ENCODE measurements around the gene ORC3.
"Not testable (repeated sequence)": the region's sequence is repeated elsewhere in the genome, so short reads cannot be mapped to it uniquely, and the experiment has no call there.

Gene ORC3

GRCh38 chr6:87606199-87606598, 16.3 kb downstream of the ORC3 start:
- no peak for DNase-seq

DNA sequence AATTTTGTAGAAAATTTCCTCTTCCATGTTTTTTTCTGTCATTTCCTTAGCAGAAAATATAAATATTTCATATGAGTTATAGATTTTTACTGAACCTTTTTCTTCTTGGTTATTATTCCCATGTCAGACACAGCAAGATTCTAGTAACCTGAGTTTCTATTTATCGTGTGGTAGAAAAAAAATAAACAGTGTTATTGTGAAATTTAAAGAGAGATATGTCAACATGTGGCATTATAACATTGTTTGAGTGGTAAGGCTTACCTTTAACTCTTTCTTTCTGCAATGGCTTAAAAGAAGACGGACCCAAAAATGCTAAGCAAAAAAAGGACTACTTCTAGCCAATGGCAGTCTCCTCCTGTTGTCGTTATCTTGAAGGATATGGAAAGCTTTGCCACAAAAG, 18.9 kb downstream of the ORC3 start:
- no peak for DNase-seq

GRCh38 chr6:87613018-87613417, 23.1 kb downstream of the ORC3 start:
- not testable (repeated sequence) for DNase-seq

DNA sequence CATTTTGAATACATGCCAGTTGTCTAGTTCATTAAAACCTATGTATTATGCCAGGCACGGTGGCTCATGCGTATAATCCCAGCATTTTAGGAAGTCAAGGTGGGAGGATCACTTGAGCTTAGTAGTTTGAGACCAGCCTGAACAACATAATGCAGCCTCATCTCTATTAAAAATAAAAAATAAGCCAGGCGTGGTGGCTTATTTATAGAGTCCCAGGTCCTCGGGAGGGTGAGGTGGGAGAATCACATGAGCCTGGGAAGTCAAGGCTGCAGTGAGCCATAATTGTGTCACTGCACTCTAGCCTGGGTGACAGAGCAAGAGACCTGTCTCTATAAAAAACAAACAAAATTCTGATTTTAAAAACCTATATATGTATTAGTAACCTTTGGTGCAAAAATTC, 27.5 kb downstream of the ORC3 start:
- no peak for DNase-seq

DNA sequence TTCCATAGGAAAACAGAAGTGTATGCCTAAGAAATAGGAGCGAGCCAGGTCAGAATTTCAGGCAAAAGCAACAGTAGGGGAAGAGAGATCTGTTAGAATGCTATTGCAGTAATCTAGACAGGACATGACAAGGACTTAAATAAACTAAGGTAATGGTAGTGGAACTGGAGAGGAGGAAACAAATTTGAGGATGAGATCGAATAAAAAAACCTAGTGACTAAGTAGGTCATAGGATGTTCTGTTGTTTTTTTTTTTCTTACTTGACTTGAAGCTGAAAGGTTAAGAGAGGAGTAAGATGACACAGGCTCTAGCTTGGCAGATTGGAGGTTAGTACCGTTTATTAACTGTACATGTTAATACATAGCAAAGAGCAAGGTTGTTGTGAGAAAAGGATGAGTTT, 28.6 kb downstream of the ORC3 start:
- DNase-seq: no peak

DNA sequence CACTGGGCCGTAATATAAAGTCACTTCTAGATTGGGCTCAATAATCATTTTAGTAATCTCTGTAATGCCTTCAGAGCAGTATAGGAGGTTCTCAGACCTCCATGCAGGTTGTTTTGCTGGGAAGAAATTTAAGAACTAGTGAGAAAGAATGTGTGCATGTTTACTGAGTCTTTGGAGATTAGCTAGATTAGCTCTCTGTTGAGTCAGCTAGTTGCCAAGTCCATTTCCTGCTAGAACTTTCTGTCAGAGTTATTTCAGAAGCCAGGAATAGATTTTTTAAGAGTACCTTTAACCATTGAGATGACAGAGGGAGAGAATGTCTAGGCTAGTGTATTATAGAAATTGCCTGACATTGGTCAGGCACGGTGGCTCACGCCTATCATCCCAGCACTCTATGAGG, 33.3 kb downstream of the ORC3 start:
- DNase-seq: no peak

GRCh38 chr6:87628424-87628823, 38.5 kb downstream of the ORC3 start:
- no peak for DNase-seq

DNA sequence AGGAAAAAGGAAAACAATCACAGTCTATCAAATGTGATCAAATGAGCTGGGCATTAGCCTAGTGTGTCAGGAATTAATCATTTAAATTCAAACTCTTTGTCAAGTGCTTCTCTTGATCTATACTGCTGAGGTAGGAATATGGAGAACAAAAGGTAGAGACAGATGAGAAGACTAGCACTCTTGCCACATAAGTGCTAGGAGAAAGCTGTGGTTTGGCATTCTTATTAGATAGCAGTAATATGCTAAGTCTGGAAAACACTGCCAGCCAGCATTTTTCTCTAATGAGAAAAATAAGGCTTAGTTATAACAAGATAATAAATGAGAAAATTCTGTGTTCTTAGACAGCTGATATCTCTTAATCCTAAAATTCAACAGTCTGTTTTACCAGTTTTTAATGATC, 38.9 kb downstream of the ORC3 start:
- DNase-seq: no peak

DNA sequence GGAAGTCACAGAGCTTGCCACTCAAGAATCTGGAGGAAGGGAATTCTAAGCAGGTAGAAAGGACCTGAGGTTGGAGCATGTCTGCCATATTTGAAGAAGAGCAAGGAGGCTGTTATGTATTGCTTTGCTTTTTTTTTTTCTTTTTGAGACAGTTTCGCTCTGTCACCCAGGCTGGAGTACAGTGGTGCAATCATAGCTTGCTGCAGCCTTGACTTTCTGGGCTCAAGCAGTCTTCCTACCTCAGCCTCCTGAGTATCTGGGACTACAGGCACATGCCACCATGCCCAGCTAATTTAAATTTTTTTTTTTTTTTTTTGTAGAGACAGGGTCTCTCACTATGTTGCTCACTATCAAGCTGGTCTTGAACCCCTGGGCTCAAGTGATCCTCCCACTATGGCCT, 40.8 kb downstream of the ORC3 start:
- DNase-seq: no peak

DNA sequence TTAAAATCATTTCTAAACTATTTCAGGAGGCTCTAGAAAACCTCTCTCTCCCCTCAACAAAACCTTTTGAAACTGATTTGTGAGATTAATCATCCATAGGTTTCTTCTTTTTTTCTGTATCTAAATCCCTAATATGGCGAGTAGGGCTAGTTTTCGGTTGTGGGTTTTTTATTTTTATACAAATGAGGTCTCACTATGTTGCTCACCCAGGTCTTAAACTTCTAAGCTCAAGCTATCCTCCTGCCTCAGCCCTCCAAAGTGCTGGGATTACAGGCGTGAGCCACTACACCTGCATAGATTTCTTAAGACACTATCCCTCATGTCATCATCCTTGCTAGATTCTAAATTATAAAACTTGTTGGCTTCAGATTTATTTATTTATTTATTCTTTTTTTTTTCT, 43.9 kb downstream of the ORC3 start:
- DNase-seq: no peak

DNA sequence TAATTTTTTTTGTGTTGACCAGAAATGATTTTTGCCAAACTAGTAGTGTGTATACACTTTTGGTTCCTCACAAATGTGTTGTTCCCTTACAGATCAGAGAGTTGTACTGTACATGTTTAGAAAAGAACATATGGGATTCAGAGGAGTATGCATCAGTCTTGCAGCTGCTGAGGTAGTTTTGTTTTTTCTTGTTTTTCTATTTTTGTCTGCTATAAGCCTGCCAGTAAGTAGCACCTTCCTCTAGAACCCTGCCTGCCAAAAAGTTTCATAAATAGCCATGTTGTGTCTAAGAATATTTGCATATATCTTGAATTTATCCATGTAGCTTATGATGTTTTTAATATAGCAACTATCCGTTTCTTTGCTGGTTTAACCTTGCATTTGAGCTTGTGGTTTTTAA, 46.4 kb downstream of the ORC3 start:
- DNase-seq: no peak

DNA sequence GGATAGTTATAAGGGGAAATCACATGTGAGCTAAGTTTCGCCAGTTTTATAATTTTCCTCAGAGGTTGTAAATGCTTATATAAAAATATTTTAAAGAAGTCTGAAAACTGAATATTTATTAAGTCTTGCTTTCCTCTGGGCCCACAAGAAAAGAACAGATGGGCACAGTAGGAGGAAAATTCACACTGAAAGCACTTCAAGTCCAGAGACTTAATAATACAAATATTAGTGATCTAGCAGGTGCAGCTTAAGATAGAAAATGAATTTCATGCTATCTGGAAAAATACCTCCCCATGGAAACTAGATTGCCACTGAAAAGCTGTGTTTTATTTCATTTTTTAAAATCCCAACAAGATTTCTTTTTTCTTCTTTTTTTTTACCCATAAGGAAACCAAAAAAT, 47.2 kb downstream of the ORC3 start:
- DNase-seq: no peak

GRCh38 chr6:87639373-87639772, 49.4 kb downstream of the ORC3 start:
- DNase-seq: no peak

DNA sequence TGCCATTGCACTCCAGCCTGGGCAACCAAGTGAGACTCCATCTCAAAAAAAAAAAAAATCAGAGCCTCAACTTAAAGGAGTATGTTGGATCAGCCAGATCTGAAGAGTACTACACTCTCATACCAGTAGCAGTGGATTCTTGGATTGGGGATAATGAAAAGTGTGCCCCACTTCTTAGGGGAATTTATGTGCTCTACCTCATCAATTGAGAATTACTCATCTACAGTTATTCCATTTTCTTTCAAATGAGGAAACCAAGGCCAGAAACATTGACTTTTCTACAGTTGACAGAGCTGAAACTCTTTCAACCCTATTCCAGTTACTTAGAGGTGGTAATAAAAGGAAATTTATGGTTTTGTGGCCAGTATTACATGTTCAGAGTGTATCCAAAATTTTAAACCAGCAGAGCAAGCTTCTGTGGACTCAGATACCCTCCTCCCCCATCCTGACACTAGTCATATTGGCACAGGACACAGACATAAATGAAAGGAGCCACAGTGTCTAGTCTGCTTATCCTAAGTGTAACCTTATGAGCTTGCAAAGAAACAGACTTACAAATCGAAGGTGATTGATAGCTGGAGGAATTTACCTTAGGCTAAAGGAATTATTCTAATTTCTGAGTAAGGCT, 51.2 kb downstream of the ORC3 start:
- DNase-seq: no peak

DNA sequence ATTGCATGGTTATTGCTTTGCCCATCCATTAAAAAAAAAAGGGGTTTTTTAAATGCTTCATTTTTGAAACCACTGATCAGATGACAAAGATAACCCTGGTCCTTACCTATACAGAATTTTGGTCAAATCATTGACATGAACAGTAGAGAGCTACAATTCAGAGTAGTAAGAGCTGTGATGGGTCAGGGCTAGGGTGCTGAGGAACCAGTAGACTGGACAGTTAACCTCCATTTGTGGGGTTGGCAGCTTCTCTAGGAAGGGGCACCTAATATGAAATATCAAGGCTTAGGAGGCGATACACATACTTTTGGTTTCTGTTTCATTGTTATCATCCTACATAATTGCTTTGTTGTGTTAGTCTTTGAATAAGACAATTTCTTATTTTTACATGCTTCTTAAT, 55.1 kb downstream of the ORC3 start:
- no peak for DNase-seq

GRCh38 chr6:87653074-87653962, 63.4 kb downstream of the ORC3 start:
- DNase-seq: no peak

DNA sequence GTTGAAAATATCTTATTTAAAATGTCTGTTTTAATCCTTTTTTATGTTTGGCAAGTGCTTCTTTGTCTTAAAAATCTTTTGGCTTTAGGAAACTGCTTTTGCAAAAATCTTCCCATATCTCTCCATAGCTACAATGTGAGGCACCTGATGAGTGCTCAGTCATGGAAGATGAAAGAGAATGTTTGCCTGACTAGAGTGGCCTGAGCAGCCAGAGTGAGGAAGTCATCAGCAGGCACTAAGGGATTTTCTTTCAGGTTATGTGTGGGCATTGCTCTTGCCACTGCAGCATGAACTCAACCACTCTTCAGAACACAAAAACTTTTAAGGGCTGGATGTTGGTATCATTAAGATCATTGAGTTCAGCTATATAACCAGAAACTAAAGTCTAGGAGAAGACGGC, 64.2 kb downstream of the ORC3 start:
- DNase-seq: no peak

DNA sequence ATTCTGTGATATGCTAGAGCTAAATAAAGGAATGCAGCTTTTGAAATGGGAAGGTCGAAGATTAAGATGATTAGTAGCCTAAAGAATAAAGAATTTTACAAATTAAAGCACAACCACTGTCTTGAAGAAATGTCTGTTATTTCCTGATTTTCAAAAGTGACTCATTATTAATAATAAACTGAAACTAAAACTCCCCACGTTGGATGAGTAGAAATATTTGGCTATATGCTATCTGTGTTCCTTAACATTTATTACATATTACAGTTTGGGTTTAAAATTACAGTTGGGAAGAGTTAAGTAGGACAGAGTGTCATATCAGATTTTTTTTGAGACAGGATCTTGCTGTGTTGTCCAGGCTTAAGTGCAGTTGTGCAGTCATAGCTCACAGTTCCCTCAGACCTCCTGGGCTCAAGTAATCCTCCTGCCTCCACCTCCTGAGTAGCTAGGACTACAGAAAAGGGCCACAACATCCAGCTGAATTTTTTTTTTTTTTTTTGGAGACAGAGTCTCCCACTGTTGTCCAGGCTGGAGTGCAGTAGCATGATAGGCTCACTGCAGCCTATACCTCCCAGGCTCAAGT, 65.0 kb downstream of the ORC3 start:
- no peak for DNase-seq

GRCh38 chr6:87655824-87656223, 65.9 kb downstream of the ORC3 start:
- DNase-seq: no peak

DNA sequence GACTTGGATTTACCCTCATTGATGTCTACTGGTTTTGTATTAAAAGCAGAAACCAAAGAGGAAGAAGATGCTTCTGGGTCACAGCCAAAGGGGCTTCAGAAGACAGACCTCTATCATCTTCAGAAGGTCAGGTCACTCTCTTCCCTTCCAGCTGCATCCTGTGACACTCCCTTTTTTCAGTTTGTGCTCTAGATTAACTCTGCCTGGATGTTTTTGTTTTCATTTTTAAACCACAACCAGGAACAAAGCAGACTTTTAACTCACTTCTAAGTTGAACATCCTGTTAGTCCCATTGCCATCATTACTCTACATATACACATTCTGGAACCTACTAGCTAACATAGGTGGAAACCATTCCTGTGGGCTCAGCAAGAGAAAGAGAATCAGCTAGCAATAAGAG, 66.9 kb downstream of the ORC3 start:
- DNase-seq: no peak

DNA sequence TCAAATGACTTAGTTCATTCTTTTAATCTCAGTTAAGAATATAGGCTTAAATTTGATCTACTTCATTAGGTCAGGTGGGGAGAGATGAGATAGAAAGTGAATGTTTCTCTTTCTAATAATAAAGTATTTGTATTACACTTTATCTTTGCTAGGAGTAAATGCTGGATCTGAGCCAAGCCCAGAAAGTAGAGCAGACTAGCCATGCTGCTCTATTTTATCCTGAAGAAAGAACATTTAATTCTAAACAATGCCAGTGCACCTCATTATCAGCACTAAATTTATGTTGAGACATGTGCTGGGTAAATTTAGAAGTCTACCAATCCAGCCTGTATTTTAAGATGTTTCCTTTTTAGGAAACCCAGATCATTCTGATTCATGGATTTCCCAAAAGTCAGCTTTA, 68.6 kb downstream of the ORC3 start:
- DNase-seq: no peak

GRCh38 chr6:87660226-87660911, 70.4 kb downstream of the ORC3 start:
- no peak for DNase-seq

GRCh38 chr6:87661016-87661415, 71.1 kb downstream of the ORC3 start:
- no peak for DNase-seq

DNA sequence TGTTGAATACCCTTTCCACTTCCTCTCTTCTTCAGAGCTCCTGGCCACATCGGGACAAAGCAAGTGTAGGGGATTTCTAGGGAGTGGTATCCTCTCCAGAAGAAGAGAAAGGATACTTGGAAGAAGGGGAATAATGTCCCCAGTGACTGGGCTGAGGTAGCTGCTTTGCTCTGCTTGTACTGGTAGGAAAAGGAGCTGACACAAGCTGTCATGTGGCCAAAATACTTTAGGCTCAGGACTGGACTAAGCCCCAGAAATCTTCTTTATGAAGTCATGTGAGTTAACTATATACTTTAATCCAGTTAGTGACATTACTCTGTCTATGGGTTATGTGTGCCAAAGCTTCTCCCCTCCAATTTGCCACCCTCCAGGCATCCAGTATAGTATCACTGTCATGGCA, 71.6 kb downstream of the ORC3 start:
- no peak for DNase-seq

All from effector CD4-positive, alpha-beta T cell (primary cell).